HepG2 (cell line): ENCODE data around the gene GRB10.

Experiments
- ATF7 ChIP-seq, 2 experiments: fragments of 450-650 bp in 1 of 2; sonication (generic) in 1 of 2; formaldehyde crosslinking in 1 of 2; IDR thresholded peaks; 2 replicates each; pipeline versions ENCODE4 v1.4.0 to v1.6.1; 2016 to 2020; ENCODE audit warnings: antibody characterized with exemption in 1 of 2, mild to moderate bottlenecking in 1 of 2, missing genetic modification reagents in 1 of 2
- CBFB ChIP-seq: sonication (generic); formaldehyde crosslinking; IDR thresholded peaks from 2 replicates; pipeline ENCODE4 v1.4.0; 2020; ENCODE audit warnings: missing genetic modification reagents
- CENPX ChIP-seq: sonication (generic); formaldehyde crosslinking; IDR thresholded peaks from 2 replicates; pipeline ENCODE4 v1.9.0; 2021; ENCODE audit warnings: mild to moderate bottlenecking, missing genetic modification reagents, moderate library complexity
- HNRNPK ChIP-seq: fragments of 200-400 bp; formaldehyde crosslinking; IDR thresholded peaks from 2 replicates; pipeline ENCODE4 v1.6.1; 2018; ENCODE audit warnings: low read length, low read depth, moderate library complexity, mild to moderate bottlenecking; ENCODE audit not compliant: poor library complexity, severe bottlenecking
- HOXA7 ChIP-seq: sonication (generic); formaldehyde crosslinking; IDR thresholded peaks from 2 replicates; pipeline ENCODE4 v1.8.1; 2022; ENCODE audit warnings: mild to moderate bottlenecking, missing genetic modification reagents, moderate library complexity
- MTF1 ChIP-seq: sonication (generic); formaldehyde crosslinking; IDR thresholded peaks from 2 replicates; pipeline ENCODE4 v1.5.0; 2020; ENCODE audit warnings: missing genetic modification reagents
- POLR2A ChIP-seq, 2 experiments: IDR thresholded peaks; 2 replicates each; pipeline ENCODE4 v1.6.1; 2011; ENCODE audit warnings: low read depth in 2 of 2, low read length in 2 of 2, mild to moderate bottlenecking in 1 of 2, moderate library complexity in 1 of 2; ENCODE audit not compliant: insufficient read depth in 1 of 2
- ZBTB43 ChIP-seq: sonication (generic); formaldehyde crosslinking; conservative IDR thresholded peaks from 2 replicates; pipeline ENCODE4 v1.4.0; 2020; ENCODE audit warnings: missing genetic modification reagents
- ZNF24 ChIP-seq: fragments of 450-650 bp; IDR thresholded peaks from 2 replicates; pipeline ENCODE4 v1.6.1; 2017; ENCODE audit warnings: antibody characterized with exemption, mild to moderate bottlenecking
- TF ChIP-seq, protein P1 (sequence below): sonication (generic); formaldehyde crosslinking; IDR thresholded peaks from 2 replicates; pipeline ENCODE4 v1.5.0; 2020; ENCODE audit warnings: mild to moderate bottlenecking, missing genetic modification reagents, moderate library complexity
- TF ChIP-seq, protein P2 (sequence below): sonication (generic); formaldehyde crosslinking; IDR thresholded peaks from 2 replicates; pipeline ENCODE4 v1.8.1; 2023; ENCODE audit warnings: mild to moderate bottlenecking, missing genetic modification reagents

- TF ChIP-seq HNRNPK (no peak), ZNF24 (no peak), CBFB (no peak), CENPX (no peak), ATF7 (IDR thresholded peaks at IDR 0.05) (0 out of 2 replicates have a peak, but pooled peaks have one; percentile 19), ATF7 (CRISPR knock-in tag; IDR thresholded peaks at IDR 0.05) (no peak), HOXA7 (CRISPR knock-in tag) (no peak), MTF1 (CRISPR knock-in tag) (no peak), ZBTB43 (no peak), POLR2A (IDR thresholded peaks at IDR 0.05; ENCODE audit: insufficient read depth in 1 of 2, low read depth in 2 of 2, low read length in 2 of 2) (no peak)
- TF ChIP-seq, protein P1, sequence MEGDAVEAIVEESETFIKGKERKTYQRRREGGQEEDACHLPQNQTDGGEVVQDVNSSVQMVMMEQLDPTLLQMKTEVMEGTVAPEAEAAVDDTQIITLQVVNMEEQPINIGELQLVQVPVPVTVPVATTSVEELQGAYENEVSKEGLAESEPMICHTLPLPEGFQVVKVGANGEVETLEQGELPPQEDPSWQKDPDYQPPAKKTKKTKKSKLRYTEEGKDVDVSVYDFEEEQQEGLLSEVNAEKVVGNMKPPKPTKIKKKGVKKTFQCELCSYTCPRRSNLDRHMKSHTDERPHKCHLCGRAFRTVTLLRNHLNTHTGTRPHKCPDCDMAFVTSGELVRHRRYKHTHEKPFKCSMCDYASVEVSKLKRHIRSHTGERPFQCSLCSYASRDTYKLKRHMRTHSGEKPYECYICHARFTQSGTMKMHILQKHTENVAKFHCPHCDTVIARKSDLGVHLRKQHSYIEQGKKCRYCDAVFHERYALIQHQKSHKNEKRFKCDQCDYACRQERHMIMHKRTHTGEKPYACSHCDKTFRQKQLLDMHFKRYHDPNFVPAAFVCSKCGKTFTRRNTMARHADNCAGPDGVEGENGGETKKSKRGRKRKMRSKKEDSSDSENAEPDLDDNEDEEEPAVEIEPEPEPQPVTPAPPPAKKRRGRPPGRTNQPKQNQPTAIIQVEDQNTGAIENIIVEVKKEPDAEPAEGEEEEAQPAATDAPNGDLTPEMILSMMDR, result no peak
- TF ChIP-seq, protein P2, sequence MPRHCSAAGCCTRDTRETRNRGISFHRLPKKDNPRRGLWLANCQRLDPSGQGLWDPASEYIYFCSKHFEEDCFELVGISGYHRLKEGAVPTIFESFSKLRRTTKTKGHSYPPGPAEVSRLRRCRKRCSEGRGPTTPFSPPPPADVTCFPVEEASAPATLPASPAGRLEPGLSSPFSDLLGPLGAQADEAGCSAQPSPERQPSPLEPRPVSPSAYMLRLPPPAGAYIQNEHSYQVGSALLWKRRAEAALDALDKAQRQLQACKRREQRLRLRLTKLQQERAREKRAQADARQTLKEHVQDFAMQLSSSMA (CRISPR knock-in tag), result no peak
These were observed 83.6 kb downstream of the GRB10 start for GRCh38 chr7:50699143-50699542.
